ENCODE results near the gene HCLS1.

DNA sequence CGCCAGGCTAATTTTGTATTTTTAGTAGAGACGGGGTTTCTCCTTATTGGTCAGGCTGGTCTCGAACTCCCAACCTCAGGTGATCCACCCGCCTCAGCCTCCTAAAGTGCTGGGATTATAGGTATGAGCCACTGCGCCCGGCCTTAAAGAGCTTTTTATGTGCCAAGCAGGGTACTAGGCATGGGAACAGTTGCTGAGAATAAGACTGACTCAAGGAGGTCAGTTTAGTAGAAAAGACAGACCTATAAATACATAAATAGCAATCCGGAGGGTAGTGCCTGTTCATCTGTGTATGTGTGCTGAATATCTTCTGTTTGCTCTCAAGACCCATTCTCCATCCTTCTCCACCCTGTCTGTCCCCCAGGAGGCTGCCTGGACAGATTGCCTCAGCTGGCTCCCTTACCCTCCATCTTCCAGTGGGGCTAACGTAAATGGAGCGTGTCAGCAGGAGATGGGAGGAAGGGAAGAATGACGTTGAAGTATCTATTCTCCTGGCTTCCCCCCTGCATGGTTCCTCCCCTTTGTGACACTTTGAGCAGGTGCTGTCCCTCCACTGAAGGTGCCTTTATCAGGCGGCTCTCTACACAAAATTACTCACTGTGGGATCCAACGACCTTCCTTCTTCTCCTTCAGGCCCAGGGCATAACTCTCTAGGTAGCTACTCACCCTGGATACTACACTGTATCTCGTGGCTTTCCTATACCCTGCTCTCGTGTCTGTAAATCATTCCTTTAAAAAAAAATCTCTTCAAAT, 36.4 kb downstream of the HCLS1 start:
- TF ChIP-seq CTCF (tag by site-specific recombination; IDR thresholded peaks at IDR 0.05) (no peak), ZNF19 (tag by site-specific recombination; IDR thresholded peaks at IDR 0.05; ENCODE audit: low read depth) (no peak), ZBTB7A (tag by site-specific recombination; IDR thresholded peaks at IDR 0.05; ENCODE audit: low read depth) (no peak), ZNF146 (tag by site-specific recombination; IDR thresholded peaks at IDR 0.05) (no peak), ZNF416 (tag by site-specific recombination; IDR thresholded peaks at IDR 0.05) (no peak), ZNF660 (tag by site-specific recombination; IDR thresholded peaks at IDR 0.05) (no peak), ZNF561 (tag by site-specific recombination; IDR thresholded peaks at IDR 0.05; ENCODE audit: borderline replicate concordance) (no peak), ZNF23 (tag by site-specific recombination; IDR thresholded peaks at IDR 0.05; ENCODE audit: borderline replicate concordance) (no peak), ZNF785 (tag by site-specific recombination; IDR thresholded peaks at IDR 0.05) (no peak), ZBTB20 (tag by site-specific recombination; IDR thresholded peaks at IDR 0.05) (no peak)
- TF ChIP-seq, protein P1, sequence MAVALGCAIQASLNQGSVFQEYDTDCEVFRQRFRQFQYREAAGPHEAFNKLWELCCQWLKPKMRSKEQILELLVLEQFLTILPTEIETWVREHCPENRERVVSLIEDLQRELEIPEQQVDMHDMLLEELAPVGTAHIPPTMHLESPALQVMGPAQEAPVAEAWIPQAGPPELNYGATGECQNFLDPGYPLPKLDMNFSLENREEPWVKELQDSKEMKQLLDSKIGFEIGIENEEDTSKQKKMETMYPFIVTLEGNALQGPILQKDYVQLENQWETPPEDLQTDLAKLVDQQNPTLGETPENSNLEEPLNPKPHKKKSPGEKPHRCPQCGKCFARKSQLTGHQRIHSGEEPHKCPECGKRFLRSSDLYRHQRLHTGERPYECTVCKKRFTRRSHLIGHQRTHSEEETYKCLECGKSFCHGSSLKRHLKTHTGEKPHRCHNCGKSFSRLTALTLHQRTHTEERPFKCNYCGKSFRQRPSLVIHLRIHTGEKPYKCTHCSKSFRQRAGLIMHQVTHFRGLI (tag by site-specific recombination; IDR thresholded peaks at IDR 0.05): no peak
- TF ChIP-seq, protein P2, sequence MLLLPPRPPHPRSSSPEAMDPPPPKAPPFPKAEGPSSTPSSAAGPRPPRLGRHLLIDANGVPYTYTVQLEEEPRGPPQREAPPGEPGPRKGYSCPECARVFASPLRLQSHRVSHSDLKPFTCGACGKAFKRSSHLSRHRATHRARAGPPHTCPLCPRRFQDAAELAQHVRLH (tag by site-specific recombination; IDR thresholded peaks at IDR 0.05): no peak
